ENCODE results near the gene TBCK.

DNA sequence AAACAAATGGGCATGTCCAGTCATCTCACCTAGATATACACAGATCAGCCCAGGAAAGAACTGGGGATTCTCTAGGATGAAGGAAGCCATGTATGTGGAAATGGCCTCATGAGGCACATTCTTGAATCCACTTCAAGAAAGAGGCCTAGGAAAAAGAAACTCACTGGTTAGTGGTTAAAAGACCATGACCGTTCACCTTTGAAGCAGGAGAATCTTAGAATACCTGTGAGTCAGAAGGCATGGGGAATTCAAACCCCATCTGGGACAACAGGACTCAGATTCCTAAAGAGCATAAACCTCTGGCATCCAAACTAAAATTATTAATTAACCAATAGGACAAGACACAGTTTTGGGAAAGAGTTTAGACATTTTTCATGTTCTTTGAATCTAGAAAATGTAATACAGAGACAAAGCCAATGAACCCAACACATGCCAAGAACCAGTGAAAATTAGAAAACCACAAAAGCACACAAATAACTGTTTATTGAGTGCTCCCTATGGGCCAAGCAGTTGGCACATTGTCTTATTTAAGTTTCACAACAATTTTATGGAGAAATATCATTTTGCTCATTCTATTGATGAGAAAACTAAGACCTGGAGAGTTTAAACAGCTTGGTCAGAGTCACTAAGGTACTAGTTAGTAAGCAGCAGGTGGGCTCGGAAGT is 323.2 kb downstream of the TBCK start:
- TF ChIP-seq, protein P1, sequence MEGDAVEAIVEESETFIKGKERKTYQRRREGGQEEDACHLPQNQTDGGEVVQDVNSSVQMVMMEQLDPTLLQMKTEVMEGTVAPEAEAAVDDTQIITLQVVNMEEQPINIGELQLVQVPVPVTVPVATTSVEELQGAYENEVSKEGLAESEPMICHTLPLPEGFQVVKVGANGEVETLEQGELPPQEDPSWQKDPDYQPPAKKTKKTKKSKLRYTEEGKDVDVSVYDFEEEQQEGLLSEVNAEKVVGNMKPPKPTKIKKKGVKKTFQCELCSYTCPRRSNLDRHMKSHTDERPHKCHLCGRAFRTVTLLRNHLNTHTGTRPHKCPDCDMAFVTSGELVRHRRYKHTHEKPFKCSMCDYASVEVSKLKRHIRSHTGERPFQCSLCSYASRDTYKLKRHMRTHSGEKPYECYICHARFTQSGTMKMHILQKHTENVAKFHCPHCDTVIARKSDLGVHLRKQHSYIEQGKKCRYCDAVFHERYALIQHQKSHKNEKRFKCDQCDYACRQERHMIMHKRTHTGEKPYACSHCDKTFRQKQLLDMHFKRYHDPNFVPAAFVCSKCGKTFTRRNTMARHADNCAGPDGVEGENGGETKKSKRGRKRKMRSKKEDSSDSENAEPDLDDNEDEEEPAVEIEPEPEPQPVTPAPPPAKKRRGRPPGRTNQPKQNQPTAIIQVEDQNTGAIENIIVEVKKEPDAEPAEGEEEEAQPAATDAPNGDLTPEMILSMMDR (IDR thresholded peaks at IDR 0.05; ENCODE audit: low read length) = no peak
- no peak for TF ChIP-seq EZH2phosphoT487 (IDR thresholded peaks at IDR 0.05; ENCODE audit: low read length)

Measured in MM.1S (cell line).